ENCODE data around the gene CAMK1D. TPM values are rescaled to one million over a fixed set of nuclear protein-coding genes. Genes with fewer than 3 reads are reported as not detected.

CAMK1D gene
- total RNA-seq, 1 experiment from 2014 or later: 6.0 TPM

DNA sequence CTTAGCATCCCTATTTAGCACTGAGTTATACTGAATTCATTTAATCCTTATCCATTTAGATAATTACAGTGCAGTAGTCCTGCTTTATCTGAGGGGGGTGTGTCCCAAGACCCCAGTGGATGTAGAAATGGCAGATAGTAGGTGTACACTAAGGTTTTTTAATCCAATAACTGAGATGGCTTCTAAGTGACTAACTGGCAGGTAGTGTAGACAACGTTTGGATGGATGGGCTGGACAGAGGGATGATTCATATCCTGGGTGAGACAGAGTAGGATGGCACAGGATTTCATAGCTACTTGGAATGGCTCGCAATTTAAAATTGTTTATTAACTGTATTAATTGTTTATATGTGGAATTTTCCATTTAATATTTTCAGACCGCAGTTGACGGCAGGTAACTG is 356.6 kb downstream of the CAMK1D start:
- H3K27me3 ChIP-seq (ENCODE audit: insufficient read depth, low read depth): no peaks in the 10 kb centered on the region
- TF ChIP-seq, protein P1, sequence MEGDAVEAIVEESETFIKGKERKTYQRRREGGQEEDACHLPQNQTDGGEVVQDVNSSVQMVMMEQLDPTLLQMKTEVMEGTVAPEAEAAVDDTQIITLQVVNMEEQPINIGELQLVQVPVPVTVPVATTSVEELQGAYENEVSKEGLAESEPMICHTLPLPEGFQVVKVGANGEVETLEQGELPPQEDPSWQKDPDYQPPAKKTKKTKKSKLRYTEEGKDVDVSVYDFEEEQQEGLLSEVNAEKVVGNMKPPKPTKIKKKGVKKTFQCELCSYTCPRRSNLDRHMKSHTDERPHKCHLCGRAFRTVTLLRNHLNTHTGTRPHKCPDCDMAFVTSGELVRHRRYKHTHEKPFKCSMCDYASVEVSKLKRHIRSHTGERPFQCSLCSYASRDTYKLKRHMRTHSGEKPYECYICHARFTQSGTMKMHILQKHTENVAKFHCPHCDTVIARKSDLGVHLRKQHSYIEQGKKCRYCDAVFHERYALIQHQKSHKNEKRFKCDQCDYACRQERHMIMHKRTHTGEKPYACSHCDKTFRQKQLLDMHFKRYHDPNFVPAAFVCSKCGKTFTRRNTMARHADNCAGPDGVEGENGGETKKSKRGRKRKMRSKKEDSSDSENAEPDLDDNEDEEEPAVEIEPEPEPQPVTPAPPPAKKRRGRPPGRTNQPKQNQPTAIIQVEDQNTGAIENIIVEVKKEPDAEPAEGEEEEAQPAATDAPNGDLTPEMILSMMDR (conservative IDR thresholded peaks at IDR 0.05): no peak
- no peak for TF ChIP-seq EZH2 (IDR thresholded peaks at IDR 0.05; ENCODE audit: low read depth)
- H3K4me2 ChIP-seq: 0 out of 2 replicates have a peak overlapping the region, but pooled peaks have one; percentile 77
- no TSS peak for BruUV-seq (replicated peaks)
- H3K27ac ChIP-seq: peak overlapping the region; percentile 98
- intact Hi-C loops (cut with micrococcal nuclease; ENCODE audit: unreplicated experiment): no loop called here
- CTCF ChIA-PET: interaction anchor here (0.5 kb wide), 1 partner anchor 392 kb away, joined by 26 read pairs; no protein-coding TSS in a partner anchor
- H3K4me1 ChIP-seq (replicated peaks; ENCODE audit: insufficient read depth): peaks cover 91% of the 10 kb centered on the region
- no peaks in the 10 kb centered on the region for H3K9me3 ChIP-seq (ENCODE audit: insufficient read depth, low read depth)
- H2AFZ ChIP-seq: no peak overlapping the region
- H4K20me1 ChIP-seq (ENCODE audit: insufficient read depth): no peaks in the 10 kb centered on the region
- DNase-seq: peak in 1 of 2 experiments; percentile 44
- POLR2A ChIA-PET (ENCODE audit: unreplicated experiment): interaction anchor here (0.6 kb wide), 1 partner anchor 709 kb away, joined by 6 read pairs; no protein-coding TSS in a partner anchor
- H3K4me3 ChIP-seq: no peak overlapping the region
- H3K79me2 ChIP-seq (ENCODE audit: low read depth): peaks cover 24% of the 10 kb centered on the region
- H3K36me3 ChIP-seq (ENCODE audit: low read depth): no peaks in the 10 kb centered on the region
- peaks cover 49% of the 10 kb centered on the region for H3F3A ChIP-seq (ENCODE audit: insufficient read depth, low read depth)
- no peaks in the 10 kb centered on the region for H3K9me2 ChIP-seq (ENCODE audit: insufficient read depth)

DNA sequence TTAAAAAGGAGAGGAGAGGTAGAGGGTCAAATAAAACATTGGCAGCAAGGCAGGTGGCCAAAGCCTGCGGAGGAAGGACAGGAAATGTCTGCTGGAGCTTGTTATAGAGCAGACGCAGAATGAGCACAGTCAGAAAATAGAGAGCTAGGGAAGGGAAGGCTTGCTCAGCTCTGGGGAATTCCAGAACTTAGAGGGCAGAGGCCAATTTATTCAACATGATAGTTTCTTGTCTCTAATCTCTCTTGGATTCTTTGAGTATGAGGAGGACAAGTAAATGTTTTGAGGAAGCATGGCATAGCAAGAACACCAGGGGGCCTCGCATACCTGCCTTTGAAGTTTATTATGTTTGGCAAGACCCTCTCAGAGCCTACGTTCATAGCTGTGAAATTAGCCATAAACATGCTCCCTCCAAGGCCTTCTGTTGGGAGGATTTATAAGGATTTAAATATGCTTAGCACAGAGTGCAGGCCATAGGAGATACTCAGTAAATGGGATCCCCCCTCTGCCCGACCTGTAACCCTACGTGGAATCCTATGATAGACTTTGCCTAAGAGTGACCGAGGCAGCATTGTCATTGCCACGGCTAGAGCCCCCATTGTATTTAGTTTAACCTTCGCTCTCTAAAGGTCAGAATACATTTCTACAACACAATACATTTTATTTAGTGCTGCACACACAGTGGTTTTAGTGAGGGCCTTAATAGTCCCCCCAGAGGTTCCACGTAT is 358.3 kb downstream of the CAMK1D start:
- Histone ChIP-seq H3K4me1 (replicated peaks; ENCODE audit: insufficient read depth) (peaks cover 90% of the 10 kb centered on the region), H3K4me2 (peak overlapping the region; percentile 79), H3K9me2 (ENCODE audit: insufficient read depth) (no peaks in the 10 kb centered on the region), H3K27ac (peak overlapping the region; percentile 93), H3K79me2 (ENCODE audit: low read depth) (peaks cover 24% of the 10 kb centered on the region), H3K9me3 (ENCODE audit: insufficient read depth, low read depth) (no peaks in the 10 kb centered on the region), H3F3A (ENCODE audit: insufficient read depth, low read depth) (peaks cover 49% of the 10 kb centered on the region), H2AFZ (no peak overlapping the region), H3K36me3 (ENCODE audit: low read depth) (no peaks in the 10 kb centered on the region), H4K20me1 (ENCODE audit: insufficient read depth) (no peaks in the 10 kb centered on the region), H3K4me3 (no peak overlapping the region), H3K27me3 (ENCODE audit: insufficient read depth, low read depth) (no peaks in the 10 kb centered on the region)
- no peak for TF ChIP-seq EZH2 (IDR thresholded peaks at IDR 0.05; ENCODE audit: low read depth)
- TF ChIP-seq, protein P1 (conservative IDR thresholded peaks at IDR 0.05): peak; percentile 64
- no TSS peak for BruUV-seq (replicated peaks)
- intact Hi-C loops (cut with micrococcal nuclease; ENCODE audit: unreplicated experiment): loop anchor here (1.0 kb wide), 1 partner anchor 195 kb away; no protein-coding TSS in a partner anchor
- CTCF ChIA-PET: interaction anchor here (1.2 to 1.3 kb wide), 2 partner anchors 51 to 443 kb away, joined by 4 to 5 read pairs; no protein-coding TSS in a partner anchor
- peak; percentile 47 to 92 for DNase-seq
- POLR2A ChIA-PET (ENCODE audit: unreplicated experiment): no interaction called here

DNA sequence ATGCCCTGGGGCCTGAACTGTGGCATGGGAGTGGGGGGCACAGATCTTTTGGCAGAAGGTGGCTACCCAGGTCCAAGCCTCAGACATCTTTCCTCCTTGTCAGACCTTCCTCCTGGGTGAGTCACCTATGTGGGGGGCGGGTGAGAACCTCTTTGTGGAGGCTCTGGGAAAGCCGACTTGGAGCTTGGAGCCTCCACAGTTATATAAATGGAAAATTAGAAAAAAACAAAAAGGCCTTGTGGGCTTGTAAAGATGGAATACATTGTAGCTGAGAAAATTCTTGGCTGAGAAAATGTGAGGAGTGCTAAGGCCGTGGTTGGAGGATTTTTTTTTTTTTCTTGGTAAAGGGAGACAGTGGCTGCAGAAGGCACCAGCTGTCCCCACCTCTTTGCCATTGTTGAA is 359.7 kb downstream of the CAMK1D start:
- CTCF ChIA-PET: interaction anchor here (0.6 to 0.7 kb wide), 3 partner anchors 327 to 509 kb away, joined by 3 read pairs; no protein-coding TSS in a partner anchor
- POLR2A ChIA-PET (ENCODE audit: unreplicated experiment): interaction anchor here (0.7 kb wide), 1 partner anchor 582 kb away, joined by 5 read pairs; no protein-coding TSS in a partner anchor
- Histone ChIP-seq H4K20me1 (ENCODE audit: insufficient read depth) (no peaks in the 10 kb centered on the region), H3K79me2 (ENCODE audit: low read depth) (peaks cover 21% of the 10 kb centered on the region; the same call in 1 of the 2 replicates), H3K4me3 (peak overlapping the region; percentile 31; the same call in 1 of the 2 replicates), H3K4me1 (replicated peaks; ENCODE audit: insufficient read depth) (peaks cover 76% of the 10 kb centered on the region), H3K4me2 (peak overlapping the region; percentile 79), H3K9me3 (ENCODE audit: insufficient read depth, low read depth) (no peaks in the 10 kb centered on the region), H3F3A (ENCODE audit: insufficient read depth, low read depth) (peaks cover 42% of the 10 kb centered on the region), H3K27me3 (ENCODE audit: insufficient read depth, low read depth) (no peaks in the 10 kb centered on the region), H3K36me3 (ENCODE audit: low read depth) (no peaks in the 10 kb centered on the region), H3K9me2 (ENCODE audit: insufficient read depth) (no peaks in the 10 kb centered on the region), H3K27ac (peak overlapping the region; percentile 93), H2AFZ (no peak overlapping the region)
- intact Hi-C loops (cut with micrococcal nuclease; ENCODE audit: unreplicated experiment): no loop called here
- DNase-seq: peak; percentile 20 to 54
- BruUV-seq (replicated peaks): no TSS peak
- TF ChIP-seq, protein P1 (conservative IDR thresholded peaks at IDR 0.05): no peak

All from PC-9 (cell line).